ENCODE data around the gene KRTAP12-3.

GRCh38 chr21:44695184-44695583 lies 37.5 kb downstream of the KRTAP12-3 start:
- no peak for TF ChIP-seq CTCF (IDR thresholded peaks at IDR 0.05)
- TF ChIP-seq POLR2A (IDR thresholded peaks at IDR 0.05): no peak

Data from testis (tissue), 2 donors.